Thyroid gland (tissue), 4 donors: ENCODE data around the gene PIK3AP1. TPM values are rescaled to one million over a fixed set of nuclear protein-coding genes. Genes with fewer than 3 reads are reported as not detected.

Experiments used
- DNase-seq, 2 donors: peaks; one replicate each; pipeline ENCODE4 v3.0.0-alpha.2; 2019
- H3K27ac ChIP-seq, 3 donors: fragments of 200-600 bp; sonication (generic); 1 replicate in 2 of 3; 2 replicates in 1 of 3; pipeline ENCODE4 v1.5.1; 2016 to 2019; ENCODE audit warnings: mild to moderate bottlenecking in 1 of 3, moderate library complexity in 1 of 3
- H3K27me3 ChIP-seq: fragments of 200-600 bp; sonication (generic); one replicate; pipeline ENCODE4 v1.5.1; 2019
- H3K36me3 ChIP-seq, 2 donors: fragments of 200-600 bp; sonication (generic); one replicate each; pipeline ENCODE4 v1.5.1; 2016 to 2019
- H3K4me1 ChIP-seq, 2 donors: fragments of 200-600 bp; sonication (generic); one replicate each; pipeline ENCODE4 v1.5.1; 2017 to 2019
- H3K4me3 ChIP-seq, 3 donors: fragments of 200-600 bp; sonication (generic); replicated peaks in 1 of 3; 1 replicate in 2 of 3; 2 replicates in 1 of 3; pipeline ENCODE4 v1.5.1; 2016; ENCODE audit warnings: mild to moderate bottlenecking in 1 of 3
- H3K9me3 ChIP-seq: fragments of 200-600 bp; sonication (generic); one replicate; pipeline ENCODE4 v1.5.1; 2017
- CTCF ChIP-seq, 6 experiments: fragments of 200-600 bp in 3 of 6; fragments of 450-650 bp in 3 of 6; sonication (generic) in 3 of 6; IDR thresholded peaks; one replicate each; pipeline ENCODE4 v1.5.1; 2016 to 2019; ENCODE audit warnings: antibody characterized with exemption in 6 of 6, mild to moderate bottlenecking in 2 of 6, inconsistent platforms in 1 of 6, moderate library complexity in 1 of 6
- POLR2A ChIP-seq, 2 donors: fragments of 450-650 bp; IDR thresholded peaks; one replicate each; pipeline ENCODE4 v1.6.1; 2017; ENCODE audit warnings: antibody characterized with exemption in 2 of 2, mild to moderate bottlenecking in 2 of 2, moderate library complexity in 1 of 2
- WGBS, 2 donors: methylation state at CpG; one replicate each; pipeline ENCODE4 v1.1.5; 2017; 5-methylcytosine and 5-hydroxymethylcytosine counted together
- intact Hi-C: fragments of 100-400 bp; cut with DNase I; formaldehyde crosslinking; loops from one replicate; pipeline ENCODE4 v1.15.1; 2023
- total RNA-seq, 4 donors: library from RNA; depleted of rRNA; stranded (reverse); fragments of >200 nt; gene quantifications; one replicate each; pipeline ENCODE4 v1.2.3, GENCODE V29; 2016

The PIK3AP1 gene
- total RNA-seq, 4 donors from 2014 or later = 8.6 to 13.9 (median 12.0) TPM

- TF ChIP-seq POLR2A (IDR thresholded peaks at IDR 0.05) = no peak
- TF ChIP-seq CTCF (IDR thresholded peaks at IDR 0.05) = no peak
- Histone ChIP-seq H3K36me3 (no peaks in the 10 kb centered on the region), H3K27ac (no peak overlapping the region), H3K4me1 (peaks cover 0 to 11% of the 10 kb centered on the region in 2 donors), H3K9me3 (no peaks in the 10 kb centered on the region), H3K4me3 (no peak overlapping the region), H3K27me3 (no peaks in the 10 kb centered on the region)
- DNase-seq = no peak
- intact Hi-C loops = no loop called here
- WGBS, 2 donors = 93 to 97% methylated on average over 1 of the region's 1 CpG
These were observed 41.6 kb downstream of the PIK3AP1 start for GRCh38 chr10:96678725-96679124.

- peaks cover 21 to 29% of the 10 kb centered on the region in 2 donors for H3K4me1 ChIP-seq
- H3K4me3 ChIP-seq = no peak overlapping the region
- DNase-seq = no peak
- no peaks in the 10 kb centered on the region for H3K27me3 ChIP-seq
- WGBS, 2 donors = 93% methylated on average over 9 to 10 of the region's 10 CpGs
- intact Hi-C loops = no loop called here
- H3K36me3 ChIP-seq = no peaks in the 10 kb centered on the region
- no peaks in the 10 kb centered on the region for H3K9me3 ChIP-seq
- no peak overlapping the region for H3K27ac ChIP-seq
- TF ChIP-seq POLR2A (IDR thresholded peaks at IDR 0.05) (no peak), CTCF (IDR thresholded peaks at IDR 0.05) (no peak)
These were observed 43.8 kb downstream of the PIK3AP1 start for GRCh38 chr10:96676272-96677112.

GRCh38 chr10:96675846-96676245 is 44.5 kb downstream of the PIK3AP1 start:
- Histone ChIP-seq H3K27me3 (no peaks in the 10 kb centered on the region), H3K9me3 (no peaks in the 10 kb centered on the region), H3K36me3 (no peaks in the 10 kb centered on the region), H3K4me3 (no peak overlapping the region), H3K27ac (peak overlapping the region in 1 of 3 donors; percentile 1), H3K4me1 (peaks cover 25 to 31% of the 10 kb centered on the region in 2 donors)
- no peak for TF ChIP-seq CTCF (IDR thresholded peaks at IDR 0.05)
- TF ChIP-seq POLR2A (IDR thresholded peaks at IDR 0.05) = no peak
- 83 to 89% methylated on average over 3 of the region's 3 CpGs for WGBS, 2 donors
- intact Hi-C loops = no loop called here
- no peak for DNase-seq

GRCh38 chr10:96673318-96674099 is 46.8 kb downstream of the PIK3AP1 start:
- 22 to 30% methylated on average over 11 of the region's 11 CpGs for WGBS, 2 donors
- H3K4me3 ChIP-seq = no peak overlapping the region
- DNase-seq = peak; percentile 84 to 86

More at GRCh38 chr10:96673318-96674099, 46.8 kb downstream of the PIK3AP1 start:
- Histone ChIP-seq H3K27me3 (no peaks in the 10 kb centered on the region), H3K27ac (peak overlapping the region; percentile 74 to 93 (median 80)), H3K4me1 (peaks cover 28 to 36% of the 10 kb centered on the region in 2 donors), H3K36me3 (no peaks in the 10 kb centered on the region), H3K9me3 (no peaks in the 10 kb centered on the region)
- intact Hi-C loops = no loop called here
- peak in 1 of 2 donors; percentile 14 for TF ChIP-seq POLR2A (IDR thresholded peaks at IDR 0.05)
- TF ChIP-seq CTCF (IDR thresholded peaks at IDR 0.05) = no peak
